ENCODE results near the gene SEMA4C. TPM values are rescaled to one million over a fixed set of nuclear protein-coding genes. Genes with fewer than 3 reads are reported as not detected.

The SEMA4C gene
- total and polyA plus RNA-seq, 9 of the 15 experiments (the other 6 are each of a cell fraction or from before 2014, with no cell fraction given) = 0.32 to 59.7 (median 23.9) TPM

- TF ChIP-seq ZFP36 (IDR thresholded peaks at IDR 0.05; ENCODE audit: low read depth, low read length, partially characterized antibody) = peak; percentile 36
- TF ChIP-seq, protein P1, sequence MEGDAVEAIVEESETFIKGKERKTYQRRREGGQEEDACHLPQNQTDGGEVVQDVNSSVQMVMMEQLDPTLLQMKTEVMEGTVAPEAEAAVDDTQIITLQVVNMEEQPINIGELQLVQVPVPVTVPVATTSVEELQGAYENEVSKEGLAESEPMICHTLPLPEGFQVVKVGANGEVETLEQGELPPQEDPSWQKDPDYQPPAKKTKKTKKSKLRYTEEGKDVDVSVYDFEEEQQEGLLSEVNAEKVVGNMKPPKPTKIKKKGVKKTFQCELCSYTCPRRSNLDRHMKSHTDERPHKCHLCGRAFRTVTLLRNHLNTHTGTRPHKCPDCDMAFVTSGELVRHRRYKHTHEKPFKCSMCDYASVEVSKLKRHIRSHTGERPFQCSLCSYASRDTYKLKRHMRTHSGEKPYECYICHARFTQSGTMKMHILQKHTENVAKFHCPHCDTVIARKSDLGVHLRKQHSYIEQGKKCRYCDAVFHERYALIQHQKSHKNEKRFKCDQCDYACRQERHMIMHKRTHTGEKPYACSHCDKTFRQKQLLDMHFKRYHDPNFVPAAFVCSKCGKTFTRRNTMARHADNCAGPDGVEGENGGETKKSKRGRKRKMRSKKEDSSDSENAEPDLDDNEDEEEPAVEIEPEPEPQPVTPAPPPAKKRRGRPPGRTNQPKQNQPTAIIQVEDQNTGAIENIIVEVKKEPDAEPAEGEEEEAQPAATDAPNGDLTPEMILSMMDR (IDR thresholded peaks at IDR 0.05 in 2 of 3, conservative IDR thresholded peaks at IDR 0.05 in 1 of 3; ENCODE audit: insufficient read depth in 2 of 3, low read depth in 1 of 3, low read length in 3 of 3) = no peak
- no peak for TF ChIP-seq XRCC5 (IDR thresholded peaks at IDR 0.05; ENCODE audit: low read depth, low read length)
- peak; percentile 90 for TF ChIP-seq NFIC (IDR thresholded peaks at IDR 0.05)
- peak; percentile 88 for TF ChIP-seq BCOR (IDR thresholded peaks at IDR 0.05)
- peak; percentile 92 for TF ChIP-seq CCNT2 (IDR thresholded peaks at IDR 0.05; ENCODE audit: borderline replicate concordance, extremely low read depth, insufficient read length, low read depth, low read length)
- TF ChIP-seq GABPB2 (CRISPR knock-in tag; conservative IDR thresholded peaks at IDR 0.05) = no peak
- TF ChIP-seq ELF4 (CRISPR knock-in tag; IDR thresholded peaks at IDR 0.05) = 0 out of 2 replicates have a peak, but pooled peaks have one; percentile 0
- no peak for TF ChIP-seq PTTG1 (tag; IDR thresholded peaks at IDR 0.05; ENCODE audit: low read depth)
- 0 out of 2 replicates have a peak, but pooled peaks have one; percentile 10 for TF ChIP-seq SMC3 (conservative IDR thresholded peaks at IDR 0.05; ENCODE audit: insufficient read depth, low read depth, low read length)
- peak; percentile 99 for TF ChIP-seq ARID1B (IDR thresholded peaks at IDR 0.05)
- no peak for TF ChIP-seq ELF1 (tag; IDR thresholded peaks at IDR 0.05)
- TF ChIP-seq MAFG (tag; conservative IDR thresholded peaks at IDR 0.05) = peak; percentile 69
- TF ChIP-seq TSC22D4 (tag; IDR thresholded peaks at IDR 0.05) = no peak
- TF ChIP-seq PATZ1 (CRISPR knock-in tag; IDR thresholded peaks at IDR 0.05; ENCODE audit: borderline replicate concordance) = no peak
- TF ChIP-seq ESRRB (CRISPR knock-in tag; IDR thresholded peaks at IDR 0.05; ENCODE audit: borderline replicate concordance) = no peak
- 0 out of 2 replicates have a peak, but pooled peaks have one; percentile 21 for TF ChIP-seq SNIP1 (IDR thresholded peaks at IDR 0.05; ENCODE audit: low read depth)
- no peak for TF ChIP-seq HNRNPUL1 (IDR thresholded peaks at IDR 0.05; ENCODE audit: low read length)
- no peak for TF ChIP-seq ZFPM2 (CRISPR knock-in tag; IDR thresholded peaks at IDR 0.05)
- no peak for TF ChIP-seq POLR2G (IDR thresholded peaks at IDR 0.05; ENCODE audit: low read depth, low read length)
- TF ChIP-seq MAFF (IDR thresholded peaks at IDR 0.05; ENCODE audit: low read length) = peak; percentile 76; the same call in 1 of the 2 replicates
- TF ChIP-seq BMI1 (IDR thresholded peaks at IDR 0.05; ENCODE audit: low read length) = no peak
- TF ChIP-seq U2AF2 (optimal IDR thresholded peaks at IDR 0.05; ENCODE audit: low read depth, low read length) = no peak
- TF ChIP-seq ZSCAN29 (IDR thresholded peaks at IDR 0.05) = 0 out of 2 replicates have a peak, but pooled peaks have one; percentile 70
- TF ChIP-seq DLX4 (CRISPR knock-in tag; IDR thresholded peaks at IDR 0.05) = no peak
- no peak for TF ChIP-seq HLTF (IDR thresholded peaks at IDR 0.05)
- peak; percentile 60; the same call in 1 of the 2 replicates for TF ChIP-seq ZBTB17 (CRISPR knock-in tag; IDR thresholded peaks at IDR 0.05)
Measured at GRCh38 chr2:96918754-96919550, 49.1 kb upstream of the SEMA4C start (continued).
